ENCODE data around the gene C10orf105.

DNA sequence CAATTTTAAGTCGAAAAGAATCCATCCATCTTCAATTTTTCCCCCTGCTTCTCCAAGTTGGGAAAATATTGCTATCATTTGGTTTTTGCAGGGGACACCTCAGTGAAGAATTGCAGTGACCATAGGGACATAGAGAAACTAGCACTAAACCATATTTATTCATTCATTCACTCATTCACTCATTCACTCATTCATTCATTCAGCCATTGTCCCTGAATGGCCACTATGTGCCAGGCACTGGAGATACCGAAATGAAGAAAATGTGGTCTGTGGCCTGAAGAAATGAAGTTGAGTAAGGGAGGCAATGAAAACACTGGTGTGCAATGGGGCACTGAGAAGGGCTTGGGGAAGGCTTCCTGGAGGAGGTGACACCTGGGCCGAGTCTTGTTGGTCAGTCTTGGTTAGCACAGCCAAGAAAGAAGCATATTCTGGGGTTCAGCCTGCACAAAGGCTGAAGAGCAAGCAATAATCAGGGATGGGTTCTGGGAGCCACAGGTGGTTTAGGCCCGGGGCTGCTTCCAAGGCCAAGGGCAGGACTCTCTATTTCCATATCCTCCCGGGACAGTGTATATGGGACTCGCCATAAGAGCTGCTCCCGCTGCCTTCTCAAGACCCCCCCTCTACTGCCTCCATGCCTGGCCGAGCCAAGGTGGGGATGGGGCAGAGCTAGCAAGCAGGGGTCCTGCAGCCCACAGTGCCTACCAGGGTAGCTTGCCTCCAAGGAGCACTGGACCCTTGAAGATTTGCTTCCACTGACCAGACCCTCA lies 25.5 kb upstream of the C10orf105 start:
- TF ChIP-seq ZNF232 (CRISPR knock-in tag; IDR thresholded peaks at IDR 0.05; ENCODE audit: borderline replicate concordance) (no peak), FOXK1 (CRISPR knock-in tag; IDR thresholded peaks at IDR 0.05; ENCODE audit: borderline replicate concordance, low read depth) (no peak), EP300 (IDR thresholded peaks at IDR 0.05; ENCODE audit: low read depth in 2 of 2, low read length in 2 of 2) (no peak), EP300 (CRISPR knock-in tag; IDR thresholded peaks at IDR 0.05; ENCODE audit: borderline replicate concordance) (no peak), KDM1A (CRISPR knock-in tag; IDR thresholded peaks at IDR 0.05) (no peak)
